Lung (tissue), 12 donors: ENCODE results near the gene STEAP1B. TPM values are rescaled to one million over a fixed set of nuclear protein-coding genes. Genes with fewer than 3 reads are reported as not detected.

Source experiments
- ATAC-seq: fragments of 200-7000 bp; cut with Tn5 transposase; one replicate; pipeline ENCODE4 v1.9.1; 2020; ENCODE audit warnings: moderate number of reproducible peaks; ENCODE audit not compliant: insufficient read depth, low FRiP score
- DNase-seq, 3 donors: peaks; one replicate each; pipeline ENCODE4 v3.0.0-alpha.2; 2013 to 2017
- H3K27ac ChIP-seq, 2 donors: one replicate each; pipeline ENCODE4 v1.5.1; 2013; ENCODE audit warnings: mild to moderate bottlenecking in 2 of 2, moderate library complexity in 2 of 2, control low read depth in 1 of 2, inconsistent platforms in 1 of 2, low read depth in 1 of 2, low read length in 1 of 2
- H3K27me3 ChIP-seq, 3 donors: one replicate each; pipeline ENCODE4 v1.5.1; 2013; ENCODE audit warnings: low read length in 2 of 3; ENCODE audit not compliant: control insufficient read depth in 3 of 3, insufficient read depth in 3 of 3
- H3K36me3 ChIP-seq, 4 donors: one replicate each; pipeline ENCODE4 v1.5.1; 2013; ENCODE audit warnings: low read length in 4 of 4, mild to moderate bottlenecking in 1 of 4, moderate library complexity in 1 of 4; ENCODE audit not compliant: control insufficient read depth in 4 of 4, insufficient read depth in 4 of 4
- H3K4me1 ChIP-seq, 5 donors: one replicate each; pipeline ENCODE4 v1.5.1; 2013; ENCODE audit warnings: low read length in 5 of 5, mild to moderate bottlenecking in 2 of 5, moderate library complexity in 1 of 5; ENCODE audit not compliant: control insufficient read depth in 5 of 5, insufficient read depth in 5 of 5
- H3K4me3 ChIP-seq: one replicate; pipeline ENCODE4 v1.5.1; 2013; ENCODE audit warnings: mild to moderate bottlenecking, control low read depth, moderate library complexity
- H3K9ac ChIP-seq, 2 donors: one replicate each; pipeline ENCODE4 v1.5.1; 2013; ENCODE audit warnings: low read length in 2 of 2, control low read depth in 1 of 2; ENCODE audit not compliant: insufficient read depth in 1 of 2
- H3K9me3 ChIP-seq, 4 donors: one replicate each; pipeline ENCODE4 v1.5.1; 2013; ENCODE audit warnings: low read length in 3 of 4, mild to moderate bottlenecking in 1 of 4, moderate library complexity in 1 of 4; ENCODE audit not compliant: control insufficient read depth in 4 of 4, insufficient read depth in 3 of 4
- CTCF ChIP-seq: IDR thresholded peaks from 2 replicates; pipeline ENCODE4 v1.5.1; 2012; ENCODE audit warnings: mild to moderate bottlenecking; ENCODE audit errors: control extremely low read depth, extremely low read depth
- WGBS, 2 donors: extraction: QIAGEN DNeasy Blood & Tissue Kit; methylation state at CpG; one replicate each; pipeline ENCODE4 v1.1.7; 2013; 5-methylcytosine and 5-hydroxymethylcytosine counted together
- polyA plus RNA-seq, 2 donors: library from polyadenylated mRNA; stranded (reverse); fragments of 200-250 nt; gene quantifications; one replicate each; pipeline ENCODE4 v1.2.1, GENCODE V29; 2013
- total RNA-seq, 2 donors: library from RNA; depleted of rRNA in 1 of 2; stranded (reverse); fragments of >200 nt in 1 of 2; gene quantifications; one replicate each; pipeline ENCODE4 v1.2.1, GENCODE V29; 2014 to 2021
- donor health status: control.
- donor health status: control.
- donor health status: Bipolar disorder and iron deficiency.
- donor health status: healthy.
- donor health status: DM: yes; HTN: yes; CAD: no.

The STEAP1B gene
- total and polyA plus RNA-seq, 4 donors, result 0.16 to 1.5 (median 0.96) TPM

GRCh38 chr7:22444181-22444971, 55.6 kb downstream of the STEAP1B start:
- H3K27ac ChIP-seq, result peak overlapping the region; percentile 48 to 81
- 60 to 67% methylated on average over 13 of the region's 13 CpGs for WGBS, 2 donors
- no peak for TF ChIP-seq CTCF
- DNase-seq (peak; percentile 57 to 79 (median 67)), ATAC-seq (no peak)
- no peak overlapping the region for H3K9ac ChIP-seq
- no peaks in the 10 kb centered on the region for H3K27me3 ChIP-seq
- H3K9me3 ChIP-seq, result no peaks in the 10 kb centered on the region
- peaks cover 3 to 21% (median 10%) of the 10 kb centered on the region in 5 donors for H3K4me1 ChIP-seq
- no peaks in the 10 kb centered on the region for H3K36me3 ChIP-seq
- H3K4me3 ChIP-seq, result no peak overlapping the region

- 45 to 60% methylated on average over 7 of the region's 7 CpGs for WGBS, 2 donors
- no peak for TF ChIP-seq CTCF
- ATAC-seq, result no peak
- no peak overlapping the region for H3K4me3 ChIP-seq
- peak in 1 of 3 donors; percentile 25 for DNase-seq
- no peaks in the 10 kb centered on the region for H3K9me3 ChIP-seq
- no peaks in the 10 kb centered on the region for H3K27me3 ChIP-seq
- H3K9ac ChIP-seq, result no peak overlapping the region
- H3K4me1 ChIP-seq, result peaks cover 3 to 21% (median 10%) of the 10 kb centered on the region in 5 donors
- H3K27ac ChIP-seq, result peak overlapping the region; percentile 29 to 81
- no peaks in the 10 kb centered on the region for H3K36me3 ChIP-seq
Measured at GRCh38 chr7:22443370-22444180, 56.4 kb downstream of the STEAP1B start.

- no peaks in the 10 kb centered on the region for H3K27me3 ChIP-seq
- H3K4me1 ChIP-seq, result peaks cover 3 to 21% (median 10%) of the 10 kb centered on the region in 5 donors
- no peaks in the 10 kb centered on the region for H3K9me3 ChIP-seq
- no peak overlapping the region for H3K4me3 ChIP-seq
- WGBS, 2 donors, result 73 to 82% methylated on average over 3 of the region's 3 CpGs
- no peak for TF ChIP-seq CTCF
- H3K27ac ChIP-seq, result peak overlapping the region in 1 of 2 donors; percentile 4
- ATAC-seq (no peak), DNase-seq (no peak)
- H3K9ac ChIP-seq, result no peak overlapping the region
- H3K36me3 ChIP-seq, result no peaks in the 10 kb centered on the region
Measured at GRCh38 chr7:22442882-22443369, 57.1 kb downstream of the STEAP1B start.
